Measurements from ENCODE around the gene UNC119. TPM values are rescaled to one million over a fixed set of nuclear protein-coding genes. Genes with fewer than 3 reads are reported as not detected.

UNC119 gene
- total and polyA plus RNA-seq, 9 donors: 15.6 to 20.7 (median 17.6) TPM

DNA sequence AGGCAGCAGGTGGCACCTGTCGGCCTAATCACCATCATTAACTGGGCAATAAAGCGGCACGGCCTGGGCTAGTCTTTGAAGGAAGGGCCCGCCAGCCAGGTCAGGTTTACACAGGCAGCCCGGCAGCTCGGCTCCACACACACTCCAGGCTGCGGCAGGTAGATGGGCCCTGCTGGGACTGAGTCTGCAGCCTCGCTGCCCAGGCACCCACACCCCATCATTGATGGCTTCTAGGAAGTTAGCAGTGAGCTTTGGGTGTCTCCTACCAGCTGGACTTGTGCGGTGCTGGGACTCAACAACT, 53.1 kb downstream of the UNC119 start:
- Histone ChIP-seq H3K4me3 (ENCODE audit: low read length) (no peak overlapping the region), H3K9me3 (replicated peaks; ENCODE audit: control insufficient read depth, low read depth, low read length) (no peaks in the 10 kb centered on the region), H3K4me1 (ENCODE audit: control insufficient read depth, insufficient read depth, low read length) (no peaks in the 10 kb centered on the region), H3K27ac (ENCODE audit: low read length) (no peak overlapping the region), H3K27me3 (ENCODE audit: control insufficient read depth, insufficient read depth, low read length) (peaks cover 9% of the 10 kb centered on the region), H3K36me3 (ENCODE audit: control insufficient read depth, insufficient read depth, low read length) (no peaks in the 10 kb centered on the region)
- no peak for DNase-seq
- WGBS (ENCODE audit: insufficient coverage): 47% methylated on average over 7 of the region's 9 CpGs

DNA sequence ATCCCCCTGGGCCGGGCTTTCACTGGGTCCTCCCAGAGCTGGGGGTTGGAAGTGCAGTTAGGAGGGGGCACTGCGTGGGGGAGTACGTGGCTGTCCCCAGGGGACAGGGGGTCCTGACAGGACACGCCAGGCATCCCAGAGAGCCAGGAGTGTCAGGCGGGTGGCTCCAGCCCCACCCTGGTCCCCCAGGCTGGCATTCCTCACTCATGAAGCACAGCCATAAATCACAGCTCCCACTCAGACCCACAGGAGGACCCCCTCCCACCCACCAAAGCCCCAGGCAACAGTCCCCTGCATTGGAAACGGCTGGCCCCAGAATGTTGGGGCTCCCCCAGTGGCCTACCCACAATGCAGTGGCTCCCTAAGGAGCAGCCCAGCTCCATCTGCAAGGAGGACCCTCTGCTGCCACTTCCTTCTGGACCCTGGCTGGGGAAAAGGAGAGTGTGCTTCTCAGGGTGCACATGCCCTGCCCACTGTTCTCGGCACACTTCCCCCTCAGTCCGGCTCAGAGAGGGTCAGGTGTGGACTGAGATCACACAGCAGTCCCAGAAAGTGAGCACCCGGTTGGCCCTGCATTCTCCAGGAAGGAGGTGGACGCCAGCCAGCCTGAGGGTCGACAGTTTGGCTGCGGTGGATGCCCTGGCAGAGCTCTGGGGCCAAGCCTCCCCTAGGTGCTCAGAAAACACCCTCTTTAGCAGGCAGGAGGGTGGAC, 53.6 kb downstream of the UNC119 start:
- no peaks in the 10 kb centered on the region for H3K9me3 ChIP-seq (replicated peaks; ENCODE audit: control insufficient read depth, low read depth, low read length)
- H3K4me1 ChIP-seq (ENCODE audit: control insufficient read depth, insufficient read depth, low read length): no peaks in the 10 kb centered on the region
- WGBS (ENCODE audit: insufficient coverage): 64% methylated on average over 5 of the region's 12 CpGs
- H3K36me3 ChIP-seq (ENCODE audit: control insufficient read depth, insufficient read depth, low read length): no peaks in the 10 kb centered on the region
- H3K27ac ChIP-seq (ENCODE audit: low read length): no peak overlapping the region
- H3K27me3 ChIP-seq (ENCODE audit: control insufficient read depth, insufficient read depth, low read length): peaks cover 8% of the 10 kb centered on the region
- no peak for DNase-seq
- H3K4me3 ChIP-seq (ENCODE audit: low read length): no peak overlapping the region

DNA sequence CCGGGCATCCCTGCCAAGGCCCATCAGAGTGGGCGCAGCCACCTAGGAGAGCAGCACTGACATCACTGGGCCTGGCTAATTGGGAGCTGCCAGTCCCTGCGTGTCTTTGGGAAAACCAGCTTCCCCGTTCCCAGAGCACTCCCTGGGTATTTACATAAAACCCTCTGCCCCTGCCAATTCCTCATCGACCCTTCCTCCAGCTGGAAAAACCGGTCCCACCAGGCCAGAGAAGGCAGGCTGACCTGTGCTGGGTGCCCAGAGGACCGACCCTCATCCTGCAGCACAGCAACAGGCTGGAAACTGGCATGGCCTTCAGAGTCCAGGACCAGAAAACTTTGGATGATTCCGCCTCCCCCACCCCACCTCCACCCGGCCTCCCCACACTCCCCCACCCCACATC, 54.5 kb downstream of the UNC119 start:
- H3K4me1 ChIP-seq (ENCODE audit: control insufficient read depth, insufficient read depth, low read length): no peaks in the 10 kb centered on the region
- no peaks in the 10 kb centered on the region for H3K36me3 ChIP-seq (ENCODE audit: control insufficient read depth, insufficient read depth, low read length)
- DNase-seq: no peak
- H3K4me3 ChIP-seq (ENCODE audit: low read length): no peak overlapping the region
- no peaks in the 10 kb centered on the region for H3K9me3 ChIP-seq (replicated peaks; ENCODE audit: control insufficient read depth, low read depth, low read length)
- no peak overlapping the region for H3K27ac ChIP-seq (ENCODE audit: low read length)
- H3K27me3 ChIP-seq (ENCODE audit: control insufficient read depth, insufficient read depth, low read length): peaks cover 6% of the 10 kb centered on the region
- 30% methylated on average over 4 of the region's 9 CpGs for WGBS (ENCODE audit: insufficient coverage)

Other genes with a start within 250 kb of the UNC119 start
- 16.6 TPM for gene TMEM97, start 233.4 kb downstream of the UNC119 start, total RNA-seq
- gene TMEM97, start 233.4 kb downstream of the UNC119 start, polyA plus RNA-seq (ENCODE audit: insufficient read depth in 1 of 8, insufficient read length in 8 of 8, low replicate concordance in 1 of 8): 10 to 100 TPM; 18.2 to 30.9 (median 22.3) TPM
- gene IFT20, start 217.2 kb downstream of the UNC119 start, total RNA-seq: 34.3 TPM
- 10 to 100 TPM; 27.7 to 40.4 (median 35.0) TPM for gene IFT20, start 217.2 kb downstream of the UNC119 start, polyA plus RNA-seq (ENCODE audit: insufficient read depth in 1 of 8, insufficient read length in 8 of 8, low replicate concordance in 1 of 8)
- 21.7 TPM for gene TNFAIP1, start 216.9 kb downstream of the UNC119 start, total RNA-seq
- 10 to 100 TPM; 27.1 to 37.3 (median 33.7) TPM for gene TNFAIP1, start 216.9 kb downstream of the UNC119 start, polyA plus RNA-seq (ENCODE audit: insufficient read depth in 1 of 8, insufficient read length in 8 of 8, low replicate concordance in 1 of 8)
- gene POLDIP2, start 195.1 kb downstream of the UNC119 start, total RNA-seq: 53.0 TPM
- gene POLDIP2, start 195.1 kb downstream of the UNC119 start, polyA plus RNA-seq (ENCODE audit: insufficient read depth in 1 of 8, insufficient read length in 8 of 8, low replicate concordance in 1 of 8): 10 to 100 TPM; 57.1 to 65.2 (median 60.5) TPM
- gene SEBOX, start 187.4 kb downstream of the UNC119 start, total RNA-seq: not detected
- not detected for gene SEBOX, start 187.4 kb downstream of the UNC119 start, polyA plus RNA-seq (ENCODE audit: insufficient read depth in 1 of 8, insufficient read length in 8 of 8, low replicate concordance in 1 of 8)
- gene VTN, start 182.3 kb downstream of the UNC119 start, total RNA-seq: 0.58 TPM
- 1 to 10 TPM in 3 of 8 donors, under 1 TPM in 5; 0.21 to 6.5 (median 0.36) TPM for gene VTN, start 182.3 kb downstream of the UNC119 start, polyA plus RNA-seq (ENCODE audit: insufficient read depth in 1 of 8, insufficient read length in 8 of 8, low replicate concordance in 1 of 8)
- 3.3 TPM for gene SARM1, start 180.9 kb downstream of the UNC119 start, total RNA-seq
- 1 to 10 TPM; 4.8 to 7.3 (median 5.8) TPM for gene SARM1, start 180.9 kb downstream of the UNC119 start, polyA plus RNA-seq (ENCODE audit: insufficient read depth in 1 of 8, insufficient read length in 8 of 8, low replicate concordance in 1 of 8)
- 8.2 TPM for gene SLC46A1, start 146.4 kb downstream of the UNC119 start, total RNA-seq
- gene SLC46A1, start 146.4 kb downstream of the UNC119 start, polyA plus RNA-seq (ENCODE audit: insufficient read depth in 1 of 8, insufficient read length in 8 of 8, low replicate concordance in 1 of 8): 1 to 10 TPM; 5.8 to 9.0 (median 8.0) TPM
- not detected for gene SLC13A2, start 79.0 kb downstream of the UNC119 start, total RNA-seq
- under 1 TPM in 2 of 8 donors, not detected in 6; 0.09 to 0.12 TPM for gene SLC13A2, start 79.0 kb downstream of the UNC119 start, polyA plus RNA-seq (ENCODE audit: insufficient read depth in 1 of 8, insufficient read length in 8 of 8, low replicate concordance in 1 of 8)
- gene FOXN1, start 46.3 kb downstream of the UNC119 start, total RNA-seq: not detected
- 1 to 10 TPM in 1 of 8 donors, under 1 TPM in 2, not detected in 5; 0.04 to 2.1 (median 0.07) TPM for gene FOXN1, start 46.3 kb downstream of the UNC119 start, polyA plus RNA-seq (ENCODE audit: insufficient read depth in 1 of 8, insufficient read length in 8 of 8, low replicate concordance in 1 of 8)
- 29.4 TPM for gene PIGS, start 18.9 kb upstream of the UNC119 start, total RNA-seq
- gene PIGS, start 18.9 kb upstream of the UNC119 start, polyA plus RNA-seq (ENCODE audit: insufficient read depth in 1 of 8, insufficient read length in 8 of 8, low replicate concordance in 1 of 8): 10 to 100 TPM; 36.9 to 57.3 (median 45.9) TPM
- gene ALDOC, start 24.3 kb upstream of the UNC119 start, total RNA-seq: 2.7 TPM
- gene ALDOC, start 24.3 kb upstream of the UNC119 start, polyA plus RNA-seq (ENCODE audit: insufficient read depth in 1 of 8, insufficient read length in 8 of 8, low replicate concordance in 1 of 8): 1 to 10 TPM; 1.7 to 4.4 (median 2.5) TPM
- 16.1 TPM for gene SPAG5, start 46.4 kb upstream of the UNC119 start, total RNA-seq
- gene SPAG5, start 46.4 kb upstream of the UNC119 start, polyA plus RNA-seq (ENCODE audit: insufficient read depth in 1 of 8, insufficient read length in 8 of 8, low replicate concordance in 1 of 8): 10 to 100 TPM; 25.5 to 42.0 (median 31.4) TPM
- gene RSKR, start 61.6 kb upstream of the UNC119 start, total RNA-seq: 7.4 TPM
- 10 to 100 TPM in 6 of 8 donors, 1 to 10 TPM in 2; 6.6 to 22.8 (median 13.2) TPM for gene RSKR, start 61.6 kb upstream of the UNC119 start, polyA plus RNA-seq (ENCODE audit: insufficient read depth in 1 of 8, insufficient read length in 8 of 8, low replicate concordance in 1 of 8)
- 52.9 TPM for gene BLTP2, start 92.5 kb upstream of the UNC119 start, total RNA-seq
- 10 to 100 TPM; 46.4 to 65.5 (median 51.5) TPM for gene BLTP2, start 92.5 kb upstream of the UNC119 start, polyA plus RNA-seq (ENCODE audit: insufficient read depth in 1 of 8, insufficient read length in 8 of 8, low replicate concordance in 1 of 8)
- gene SDF2, start 109.3 kb upstream of the UNC119 start, total RNA-seq: 46.1 TPM
- gene SDF2, start 109.3 kb upstream of the UNC119 start, polyA plus RNA-seq (ENCODE audit: insufficient read depth in 1 of 8, insufficient read length in 8 of 8, low replicate concordance in 1 of 8): 10 to 100 TPM; 35.5 to 50.4 (median 40.2) TPM
- 28.1 TPM for gene SUPT6H, start 109.6 kb upstream of the UNC119 start, total RNA-seq
- gene SUPT6H, start 109.6 kb upstream of the UNC119 start, polyA plus RNA-seq (ENCODE audit: insufficient read depth in 1 of 8, insufficient read length in 8 of 8, low replicate concordance in 1 of 8): 10 to 100 TPM; 34.6 to 53.3 (median 44.2) TPM
- 0.80 TPM for gene PROCA1, start 159.3 kb upstream of the UNC119 start, total RNA-seq
- 1 to 10 TPM; 3.0 to 5.5 (median 3.2) TPM for gene PROCA1, start 159.3 kb upstream of the UNC119 start, polyA plus RNA-seq (ENCODE audit: insufficient read depth in 1 of 8, insufficient read length in 8 of 8, low replicate concordance in 1 of 8)
- 86.4 TPM for gene RAB34, start 165.2 kb upstream of the UNC119 start, total RNA-seq
- 100 to 1,000 TPM in 2 of 8 donors, 10 to 100 TPM in 6; 67.9 to 106 (median 82.0) TPM for gene RAB34, start 165.2 kb upstream of the UNC119 start, polyA plus RNA-seq (ENCODE audit: insufficient read depth in 1 of 8, insufficient read length in 8 of 8, low replicate concordance in 1 of 8)
- 2,275 TPM for gene RPL23A, start 167.4 kb upstream of the UNC119 start, total RNA-seq
- 1,000 to 10,000 TPM in 6 of 8 donors, 100 to 1,000 TPM in 2; 953 to 1,341 (median 1,138) TPM for gene RPL23A, start 167.4 kb upstream of the UNC119 start, polyA plus RNA-seq (ENCODE audit: insufficient read depth in 1 of 8, insufficient read length in 8 of 8, low replicate concordance in 1 of 8)
- 2.3 TPM for gene TLCD1, start 173.6 kb upstream of the UNC119 start, total RNA-seq
- gene TLCD1, start 173.6 kb upstream of the UNC119 start, polyA plus RNA-seq (ENCODE audit: insufficient read depth in 1 of 8, insufficient read length in 8 of 8, low replicate concordance in 1 of 8): 1 to 10 TPM; 3.7 to 5.6 (median 4.1) TPM
- gene NEK8, start 176.2 kb upstream of the UNC119 start, total RNA-seq: 1.9 TPM
- 1 to 10 TPM; 2.1 to 3.9 (median 2.7) TPM for gene NEK8, start 176.2 kb upstream of the UNC119 start, polyA plus RNA-seq (ENCODE audit: insufficient read depth in 1 of 8, insufficient read length in 8 of 8, low replicate concordance in 1 of 8)
- 24.2 TPM for gene TRAF4, start 191.4 kb upstream of the UNC119 start, total RNA-seq
- gene TRAF4, start 191.4 kb upstream of the UNC119 start, polyA plus RNA-seq (ENCODE audit: insufficient read depth in 1 of 8, insufficient read length in 8 of 8, low replicate concordance in 1 of 8): 10 to 100 TPM; 58.5 to 91.2 (median 66.1) TPM